ENCODE measurements around the gene VEZT. TPM values are rescaled to one million over a fixed set of nuclear protein-coding genes. Genes with fewer than 3 reads are reported as not detected.

Gene VEZT
- total and polyA plus RNA-seq, 10 of the 15 experiments (the other 5 are each of a cell fraction or from before 2014, with no cell fraction given), result 32.8 to 134 (median 66.2) TPM

GRCh38 chr12:95328708-95329107, 111.1 kb downstream of the VEZT start:
- ChIA-PET SMC1A (ENCODE audit: uncharacterized antibody, unreplicated experiment) (no interaction called here), RAD21 (ENCODE audit: unreplicated experiment) (no interaction called here), POLR2A (no interaction called here), CTCF (no interaction called here)
- H3K4me3 ChIP-seq, result no peak overlapping the region
- H3K36me3 ChIP-seq (ENCODE audit: control insufficient read depth in 2 of 2, insufficient read depth in 2 of 2, low read length in 1 of 2), result no peaks in the 10 kb centered on the region
- no peaks in the 10 kb centered on the region for H3K4me1 ChIP-seq (ENCODE audit: control insufficient read depth, insufficient read depth, low read length)
- BruUV-seq (replicated peaks), result no TSS peak
- TF ChIP-seq E2F8 (IDR thresholded peaks at IDR 0.05; ENCODE audit: low read depth, partially characterized antibody) (no peak), MTA3 (IDR thresholded peaks at IDR 0.05; ENCODE audit: borderline replicate concordance, low read length) (no peak), BRCA1 (IDR thresholded peaks at IDR 0.05; ENCODE audit: low read depth, low read length) (no peak)
- no peaks in the 10 kb centered on the region; a peak in 1 of 4 replicates for H3K27me3 ChIP-seq (replicated peaks in 1 of 2; ENCODE audit: control insufficient read depth in 2 of 2, insufficient read depth in 2 of 2, low read length in 1 of 2)
- DNase-seq (ENCODE audit: low read depth, low spot score) (no peak), FAIRE-seq (no peak), ATAC-seq (no peak)
- H3K9ac ChIP-seq (ENCODE audit: control insufficient read depth, insufficient read depth, low read length), result no peak overlapping the region
- H4K20me1 ChIP-seq (ENCODE audit: control insufficient read depth, insufficient read depth), result no peaks in the 10 kb centered on the region
- intact Hi-C loops (cut with micrococcal nuclease; ENCODE audit: unreplicated experiment) (no loop called here), in situ Hi-C loops (cut with MboI) (no loop called here)
- H3K79me2 ChIP-seq (ENCODE audit: control insufficient read depth, insufficient read depth, low read length), result no peaks in the 10 kb centered on the region
- H3K27ac ChIP-seq (ENCODE audit: control insufficient read depth, insufficient read depth), result no peak overlapping the region
- H3K4me2 ChIP-seq (ENCODE audit: control insufficient read depth, insufficient read depth), result no peak overlapping the region
- H2AFZ ChIP-seq (ENCODE audit: control insufficient read depth, low read depth, low read length), result no peak overlapping the region
- H3K9me3 ChIP-seq (replicated peaks; ENCODE audit: control insufficient read depth, insufficient read depth, low read length), result no peaks in the 10 kb centered on the region

- in situ Hi-C loops (cut with MboI), result no loop called here
- WGBS (ENCODE audit: insufficient coverage, insufficient replicate concordance, low lambda C conversion rate, missing lambda C conversion rate), result 21% methylated on average over 4 of the region's 4 CpGs
- intact Hi-C loops (cut with micrococcal nuclease; ENCODE audit: unreplicated experiment), result loop anchor here (2.0 kb wide), 1 partner anchor 219 kb away; no protein-coding TSS in a partner anchor
- H3K36me3 ChIP-seq (ENCODE audit: control insufficient read depth in 2 of 2, insufficient read depth in 2 of 2, low read length in 1 of 2), result no peaks in the 10 kb centered on the region
- FAIRE-seq, result no peak
- no TSS peak for BruUV-seq (replicated peaks)
- no peak overlapping the region for H3K4me2 ChIP-seq (ENCODE audit: control insufficient read depth, insufficient read depth)
- no peaks in the 10 kb centered on the region for H3K79me2 ChIP-seq (ENCODE audit: control insufficient read depth, insufficient read depth, low read length)
- no peak overlapping the region for H3K27ac ChIP-seq (ENCODE audit: control insufficient read depth, insufficient read depth)
- H4K20me1 ChIP-seq (ENCODE audit: control insufficient read depth, insufficient read depth), result no peaks in the 10 kb centered on the region
- SMC1A ChIA-PET (ENCODE audit: uncharacterized antibody, unreplicated experiment), result interaction anchor here (1.1 to 2.5 kb wide), 3 partner anchors 10 to 218 kb away, joined by 3 to 7 read pairs (median 3); no protein-coding TSS in a partner anchor
- no peaks in the 10 kb centered on the region for H3K9me3 ChIP-seq (replicated peaks; ENCODE audit: control insufficient read depth, insufficient read depth, low read length)
- H3K4me3 ChIP-seq, result no peak overlapping the region
- ATAC-seq, result no peak
- no peak overlapping the region for H3K9ac ChIP-seq (ENCODE audit: control insufficient read depth, insufficient read depth, low read length)
- POLR2A ChIA-PET, result no interaction called here
- RAD21 ChIA-PET (ENCODE audit: unreplicated experiment), result no interaction called here
- no peak for DNase-seq (ENCODE audit: low read depth, low spot score)
- no peaks in the 10 kb centered on the region for H3K4me1 ChIP-seq (ENCODE audit: control insufficient read depth, insufficient read depth, low read length)
- H3K27me3 ChIP-seq (replicated peaks in 1 of 2; ENCODE audit: control insufficient read depth in 2 of 2, insufficient read depth in 2 of 2, low read length in 1 of 2), result no peaks in the 10 kb centered on the region; a peak in 2 of 4 replicates
- CTCF ChIA-PET, result interaction anchor here (0.6 to 1.0 kb wide), 3 partner anchors 10 to 219 kb away, joined by 3 to 4 read pairs (median 4); no protein-coding TSS in a partner anchor
- no peak overlapping the region for H2AFZ ChIP-seq (ENCODE audit: control insufficient read depth, low read depth, low read length)
- no peak for TF ChIP-seq MTA3 (IDR thresholded peaks at IDR 0.05; ENCODE audit: borderline replicate concordance, low read length)
- no peak for TF ChIP-seq STAT1 (conservative IDR thresholded peaks at IDR 0.05)
- no peak for TF ChIP-seq CREB1 (IDR thresholded peaks at IDR 0.05; ENCODE audit: low read depth)
- TF ChIP-seq NFYA (IDR thresholded peaks at IDR 0.05; ENCODE audit: borderline replicate concordance, low read depth, low read length), result no peak
- no peak for TF ChIP-seq ZBTB4 (CRISPR knock-in tag; IDR thresholded peaks at IDR 0.05)
- TF ChIP-seq GATAD2B (conservative IDR thresholded peaks at IDR 0.05; ENCODE audit: low read depth), result no peak
- TF ChIP-seq TCF12 (IDR thresholded peaks at IDR 0.05; ENCODE audit: low read depth, low read length), result no peak
- no peak for TF ChIP-seq E2F4 (IDR thresholded peaks at IDR 0.05; ENCODE audit: low read depth, low read length)
- no peak for TF ChIP-seq NR2C1 (IDR thresholded peaks at IDR 0.05)
- no peak for TF ChIP-seq POLR2AphosphoS5 (IDR thresholded peaks at IDR 0.05; ENCODE audit: low read length)
These were observed 118.3 kb downstream of the VEZT start for GRCh38 chr12:95335948-95336347.
